Fibroblast of lung (primary cell): ENCODE measurements around the gene DCP1A.

Experiments
- EZH2 ChIP-seq: IDR thresholded peaks from 2 replicates; pipeline ENCODE4 v1.5.1; 2012; ENCODE audit warnings: low read length, control low read depth, mild to moderate bottlenecking; ENCODE audit errors: missing control alignments
- TF ChIP-seq, protein P1 (sequence below), 2 donors: IDR thresholded peaks in 1 of 2; conservative IDR thresholded peaks in 1 of 2; 1 replicate in 1 of 2; 2 replicates in 1 of 2; pipeline ENCODE4 v1.5.1; 2011 to 2012; ENCODE audit warnings: low read length in 2 of 2, control low read depth in 1 of 2, inconsistent platforms in 1 of 2, low read depth in 1 of 2, mild to moderate bottlenecking in 1 of 2

DNA sequence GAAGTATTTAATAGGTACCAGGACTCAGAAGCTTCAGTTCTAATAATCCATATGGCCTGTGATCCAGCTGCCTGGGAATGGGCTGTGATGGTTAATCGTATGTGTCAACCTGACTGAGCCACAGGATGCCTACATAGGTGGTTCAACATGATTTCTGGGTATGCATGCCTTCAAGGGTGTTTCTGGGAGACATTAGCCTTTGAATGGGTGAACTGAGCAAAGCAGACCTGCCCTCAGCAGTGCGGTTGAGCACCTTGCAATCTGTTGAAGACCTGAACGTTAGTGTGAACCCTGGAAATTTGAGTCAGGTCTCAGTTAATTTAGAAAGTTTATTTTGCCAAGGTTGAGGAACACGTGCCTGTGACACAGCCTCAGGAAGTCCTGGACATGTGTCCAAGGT, 68.7 kb downstream of the DCP1A start:
- TF ChIP-seq, protein P1, sequence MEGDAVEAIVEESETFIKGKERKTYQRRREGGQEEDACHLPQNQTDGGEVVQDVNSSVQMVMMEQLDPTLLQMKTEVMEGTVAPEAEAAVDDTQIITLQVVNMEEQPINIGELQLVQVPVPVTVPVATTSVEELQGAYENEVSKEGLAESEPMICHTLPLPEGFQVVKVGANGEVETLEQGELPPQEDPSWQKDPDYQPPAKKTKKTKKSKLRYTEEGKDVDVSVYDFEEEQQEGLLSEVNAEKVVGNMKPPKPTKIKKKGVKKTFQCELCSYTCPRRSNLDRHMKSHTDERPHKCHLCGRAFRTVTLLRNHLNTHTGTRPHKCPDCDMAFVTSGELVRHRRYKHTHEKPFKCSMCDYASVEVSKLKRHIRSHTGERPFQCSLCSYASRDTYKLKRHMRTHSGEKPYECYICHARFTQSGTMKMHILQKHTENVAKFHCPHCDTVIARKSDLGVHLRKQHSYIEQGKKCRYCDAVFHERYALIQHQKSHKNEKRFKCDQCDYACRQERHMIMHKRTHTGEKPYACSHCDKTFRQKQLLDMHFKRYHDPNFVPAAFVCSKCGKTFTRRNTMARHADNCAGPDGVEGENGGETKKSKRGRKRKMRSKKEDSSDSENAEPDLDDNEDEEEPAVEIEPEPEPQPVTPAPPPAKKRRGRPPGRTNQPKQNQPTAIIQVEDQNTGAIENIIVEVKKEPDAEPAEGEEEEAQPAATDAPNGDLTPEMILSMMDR (conservative IDR thresholded peaks at IDR 0.05 in 1 of 2, IDR thresholded peaks at IDR 0.05 in 1 of 2; ENCODE audit: low read depth in 1 of 2, low read length in 2 of 2) = no peak
- no peak for TF ChIP-seq EZH2
